ENCODE measurements around the gene SETD5. TPM values are rescaled to one million over a fixed set of nuclear protein-coding genes. Genes with fewer than 3 reads are reported as not detected.

The SETD5 gene
- total RNA-seq, 1 donor: 140 TPM

DNA sequence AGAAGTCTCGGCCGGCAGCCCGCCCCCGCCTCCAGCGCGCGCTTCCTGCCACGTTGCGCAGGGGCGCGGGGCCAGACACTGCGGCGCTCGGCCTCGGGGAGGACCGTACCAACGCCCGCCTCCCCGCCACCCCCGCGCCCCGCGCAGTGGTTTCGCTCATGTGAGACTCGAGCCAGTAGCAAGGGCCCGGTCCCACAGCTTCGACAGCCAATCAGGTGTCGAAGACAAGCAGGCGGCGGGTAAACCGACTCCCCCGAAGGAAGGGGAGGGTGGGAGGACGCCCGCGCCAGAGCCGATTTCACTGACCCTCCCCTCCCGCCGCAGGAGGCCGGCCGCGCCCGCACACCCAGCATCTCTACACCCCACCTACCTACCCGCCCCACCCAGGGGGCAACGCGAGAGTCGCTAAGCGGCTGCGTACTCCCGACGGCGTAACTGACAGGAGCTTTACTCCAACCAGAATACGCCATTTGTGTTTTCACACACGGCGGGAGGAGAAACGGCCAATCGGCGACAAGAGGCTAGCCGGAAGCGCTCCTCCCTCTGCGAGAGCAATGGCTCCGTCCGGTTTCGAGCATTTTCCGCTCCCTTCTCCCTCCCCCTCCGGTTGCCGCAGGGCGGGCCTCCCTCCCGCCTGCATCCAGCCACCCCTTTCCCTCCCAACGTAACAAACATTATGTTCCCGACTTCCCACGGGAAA lies 633 bp upstream of the SETD5 start:
- H3K4me3 ChIP-seq (ENCODE audit: low read depth, low read length): peak overlapping the region; percentile 81
- TF ChIP-seq, protein P1, sequence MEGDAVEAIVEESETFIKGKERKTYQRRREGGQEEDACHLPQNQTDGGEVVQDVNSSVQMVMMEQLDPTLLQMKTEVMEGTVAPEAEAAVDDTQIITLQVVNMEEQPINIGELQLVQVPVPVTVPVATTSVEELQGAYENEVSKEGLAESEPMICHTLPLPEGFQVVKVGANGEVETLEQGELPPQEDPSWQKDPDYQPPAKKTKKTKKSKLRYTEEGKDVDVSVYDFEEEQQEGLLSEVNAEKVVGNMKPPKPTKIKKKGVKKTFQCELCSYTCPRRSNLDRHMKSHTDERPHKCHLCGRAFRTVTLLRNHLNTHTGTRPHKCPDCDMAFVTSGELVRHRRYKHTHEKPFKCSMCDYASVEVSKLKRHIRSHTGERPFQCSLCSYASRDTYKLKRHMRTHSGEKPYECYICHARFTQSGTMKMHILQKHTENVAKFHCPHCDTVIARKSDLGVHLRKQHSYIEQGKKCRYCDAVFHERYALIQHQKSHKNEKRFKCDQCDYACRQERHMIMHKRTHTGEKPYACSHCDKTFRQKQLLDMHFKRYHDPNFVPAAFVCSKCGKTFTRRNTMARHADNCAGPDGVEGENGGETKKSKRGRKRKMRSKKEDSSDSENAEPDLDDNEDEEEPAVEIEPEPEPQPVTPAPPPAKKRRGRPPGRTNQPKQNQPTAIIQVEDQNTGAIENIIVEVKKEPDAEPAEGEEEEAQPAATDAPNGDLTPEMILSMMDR (IDR thresholded peaks at IDR 0.05; ENCODE audit: insufficient read depth, low read depth, low read length): no peak
- DNase-seq (ENCODE audit: low read depth): peak; percentile 100

DNA sequence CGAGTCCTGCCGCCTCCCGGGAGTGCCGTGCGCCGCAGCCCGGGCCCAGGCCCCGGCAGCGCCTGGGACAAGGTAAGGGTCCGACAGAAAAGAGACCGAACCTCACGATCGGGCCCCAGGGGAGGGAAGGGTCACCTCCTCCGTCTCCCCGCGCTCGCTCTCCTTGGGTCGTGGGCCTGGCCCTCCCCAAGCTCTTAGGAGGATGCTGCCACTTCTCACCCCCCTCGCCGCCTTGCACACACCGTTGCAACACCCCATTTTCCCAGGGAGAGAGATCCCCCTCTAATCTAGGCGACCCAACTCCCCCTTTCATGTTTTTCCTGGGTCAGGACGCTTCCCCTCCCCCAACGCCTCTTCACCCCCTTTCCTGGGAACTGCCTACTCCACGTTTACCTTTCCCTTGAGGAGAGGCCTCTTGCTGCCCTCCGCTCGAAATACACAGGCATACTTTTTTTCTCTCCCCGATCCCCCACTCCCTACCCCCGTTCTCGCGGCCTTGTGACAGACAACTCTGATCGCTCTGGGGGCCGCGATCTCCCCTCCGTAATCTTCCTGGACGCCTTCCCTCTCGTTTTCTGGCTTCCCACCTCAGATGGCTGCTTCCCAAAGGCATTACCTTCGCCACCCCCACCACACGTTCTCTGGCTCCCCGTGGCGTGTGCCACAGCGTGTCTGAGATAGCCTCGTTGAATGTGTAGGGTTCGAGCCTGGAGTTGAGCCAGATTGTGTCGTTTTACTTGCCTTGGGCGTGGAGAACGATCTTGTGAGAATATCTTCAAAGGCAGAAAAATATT lies 688 bp downstream of the SETD5 start:
- peak; percentile 47 for DNase-seq (ENCODE audit: low read depth)
- H3K4me3 ChIP-seq (ENCODE audit: low read depth, low read length): peak overlapping the region; percentile 99

DNA sequence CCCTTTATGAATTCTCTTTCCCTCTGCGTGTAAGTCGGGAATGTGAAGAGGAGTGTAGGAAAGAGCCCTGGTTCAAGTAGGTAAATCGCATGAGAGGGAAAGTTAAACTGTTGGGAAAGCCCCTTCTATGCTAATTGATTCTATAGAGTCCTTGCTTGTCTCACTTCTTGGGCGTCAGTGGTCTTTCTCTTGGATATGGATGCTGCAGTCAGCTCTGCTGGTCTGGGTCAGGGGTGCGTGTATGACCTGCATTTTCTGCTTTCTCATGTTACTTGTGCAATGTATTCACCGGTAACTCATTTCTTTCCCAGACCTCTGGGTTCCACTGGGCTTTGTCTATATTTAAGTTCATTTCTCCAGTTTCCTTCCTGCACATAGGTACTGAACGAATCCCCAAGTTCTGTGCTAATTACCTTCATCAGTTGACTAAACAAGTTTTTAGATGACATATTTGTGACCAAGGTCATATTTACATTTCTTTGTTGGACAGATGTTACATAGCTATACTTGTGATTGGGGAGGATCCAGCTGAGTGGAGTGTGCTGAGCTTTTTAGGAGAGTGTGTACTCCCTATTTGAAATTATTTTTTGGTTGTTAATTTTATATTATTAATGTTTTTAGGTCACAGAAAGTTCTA lies 1.4 kb downstream of the SETD5 start:
- TF ChIP-seq, protein P1 (IDR thresholded peaks at IDR 0.05; ENCODE audit: insufficient read depth, low read depth, low read length): no peak
- DNase-seq (ENCODE audit: low read depth): peak; percentile 76
- H3K4me3 ChIP-seq (ENCODE audit: low read depth, low read length): peak overlapping the region; percentile 99

More for the DNA sequence above, 688 bp downstream of the SETD5 start:
- TF ChIP-seq, protein P1 (IDR thresholded peaks at IDR 0.05; ENCODE audit: insufficient read depth, low read depth, low read length): no peak

DNA sequence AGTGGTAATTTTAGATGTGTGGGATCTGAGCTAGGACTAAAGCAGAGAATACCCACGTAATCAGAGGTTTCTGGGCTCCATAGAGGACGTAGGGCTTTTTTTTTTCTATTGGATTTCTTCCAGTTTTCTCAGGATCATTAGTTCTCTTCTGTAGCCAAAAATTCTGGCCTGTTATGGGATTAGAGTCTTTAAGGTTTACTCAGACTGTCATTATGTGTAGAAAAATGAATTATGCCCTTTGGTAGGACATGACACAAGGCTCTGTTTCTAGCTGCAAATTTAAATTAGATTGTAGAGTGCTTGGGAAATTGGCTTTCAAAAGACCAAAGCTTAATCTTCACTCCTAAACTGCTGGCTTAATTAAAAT lies 1.9 kb downstream of the SETD5 start:
- peak overlapping the region; percentile 99 for H3K4me3 ChIP-seq (ENCODE audit: low read depth, low read length)
- no peak for DNase-seq (ENCODE audit: low read depth)
- TF ChIP-seq, protein P1 (IDR thresholded peaks at IDR 0.05; ENCODE audit: insufficient read depth, low read depth, low read length): no peak

DNA sequence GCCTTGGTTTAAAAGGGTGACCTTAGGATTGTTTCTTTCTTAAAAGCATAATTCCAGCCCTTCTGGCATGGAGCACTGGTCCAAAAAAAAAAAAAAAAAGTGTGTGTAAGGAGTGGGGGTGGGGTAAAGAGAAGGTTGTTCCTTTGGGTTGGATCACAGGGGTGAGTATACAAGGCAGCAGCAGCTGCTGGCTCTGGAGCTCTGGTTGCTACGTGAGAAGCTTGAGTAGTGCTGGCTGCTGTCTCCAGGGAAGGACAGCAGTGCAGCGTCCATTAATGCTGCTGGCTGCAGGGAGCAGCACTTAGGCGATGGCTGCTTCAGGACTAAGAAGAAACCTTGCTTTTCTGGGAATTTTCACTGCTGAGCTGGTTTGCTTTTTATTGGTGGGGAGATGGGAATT lies 2.3 kb downstream of the SETD5 start:
- TF ChIP-seq, protein P1 (IDR thresholded peaks at IDR 0.05; ENCODE audit: insufficient read depth, low read depth, low read length): peak; percentile 10
- H3K4me3 ChIP-seq (ENCODE audit: low read depth, low read length): peak overlapping the region; percentile 99
- DNase-seq (ENCODE audit: low read depth): peak; percentile 96

DNA sequence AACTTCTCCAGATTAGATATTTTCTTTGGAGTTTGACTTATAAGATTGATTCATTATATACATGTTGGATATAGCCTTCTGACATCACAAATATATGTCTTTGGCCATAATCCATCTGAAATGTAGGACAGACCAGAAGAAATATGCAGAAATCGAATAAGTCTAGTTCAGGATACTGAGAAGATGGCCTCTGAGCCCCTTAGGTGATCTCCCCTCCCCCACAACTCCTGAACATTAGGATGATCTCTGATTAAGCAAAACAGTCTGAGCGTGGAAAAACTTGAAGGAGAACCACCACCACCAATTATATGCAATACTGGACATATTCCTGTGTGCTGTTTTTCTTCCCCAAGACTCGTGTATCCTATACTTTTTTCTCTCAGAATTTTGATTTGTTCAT lies 3.2 kb downstream of the SETD5 start:
- no peak for DNase-seq (ENCODE audit: low read depth)
- H3K4me3 ChIP-seq (ENCODE audit: low read depth, low read length): peak overlapping the region; percentile 99
- TF ChIP-seq, protein P1 (IDR thresholded peaks at IDR 0.05; ENCODE audit: insufficient read depth, low read depth, low read length): no peak
